Neuronal stem cell (in vitro differentiated cells): ENCODE measurements around the gene OR11H12. TPM values are rescaled to one million over a fixed set of nuclear protein-coding genes. Genes with fewer than 3 reads are reported as not detected.
"Not testable (repeated sequence)": the region's sequence is repeated elsewhere in the genome, so short reads cannot be mapped to it uniquely, and the experiment has no call there.

ENCODE experiments used
- DNase-seq: peaks from one replicate; pipeline ENCODE4 v3.0.0-alpha.2; 2013; ENCODE audit warnings: low spot score
- H2AFZ ChIP-seq: one replicate; pipeline ENCODE4 v1.6.1; 2013; ENCODE audit warnings: mild to moderate bottlenecking, low read length, inconsistent platforms
- H2AK5ac ChIP-seq: 2 replicates; pipeline ENCODE4 v1.6.1; 2013; ENCODE audit warnings: low read depth, mild to moderate bottlenecking, inconsistent platforms, low read length, moderate library complexity, mixed read lengths
- H2BK120ac ChIP-seq: 2 replicates; pipeline ENCODE4 v1.6.1; 2013; ENCODE audit warnings: low read depth, mild to moderate bottlenecking, inconsistent platforms, low read length, moderate library complexity, mixed read lengths
- H2BK12ac ChIP-seq: one replicate; pipeline ENCODE4 v1.6.1; 2013; ENCODE audit warnings: low read length, inconsistent platforms
- H2BK15ac ChIP-seq: 2 replicates; pipeline ENCODE4 v1.6.1; 2013; ENCODE audit warnings: mild to moderate bottlenecking, low read length, inconsistent platforms, mixed read lengths
- H2BK5ac ChIP-seq: one replicate; pipeline ENCODE4 v1.6.1; 2013; ENCODE audit warnings: inconsistent platforms, mild to moderate bottlenecking, low read length, moderate library complexity
- H3K14ac ChIP-seq: one replicate; pipeline ENCODE4 v1.6.1; 2013; ENCODE audit warnings: low read length, inconsistent platforms
- H3K18ac ChIP-seq: 2 replicates; pipeline ENCODE4 v1.6.1; 2013; ENCODE audit warnings: low read length, inconsistent platforms
- H3K23ac ChIP-seq: 2 replicates; pipeline ENCODE4 v1.6.1; 2013; ENCODE audit warnings: low read depth, mild to moderate bottlenecking, mixed read lengths, low read length, inconsistent platforms; ENCODE audit not compliant: poor library complexity
- H3K27ac ChIP-seq: replicated peaks from 3 replicates; pipeline ENCODE4 v1.5.1; 2013; ENCODE audit warnings: low read length, inconsistent platforms
- H3K27me3 ChIP-seq, 3 experiments: 2 replicates each; pipeline ENCODE4 v1.6.1; 2013; ENCODE audit warnings: low read length in 3 of 3, mild to moderate bottlenecking in 2 of 3, inconsistent platforms in 1 of 3, low read depth in 1 of 3, mixed read lengths in 1 of 3, moderate library complexity in 1 of 3; ENCODE audit not compliant: control insufficient read depth in 3 of 3, insufficient read depth in 3 of 3
- H3K36me3 ChIP-seq, 2 donors: replicated peaks in 1 of 2; 2 replicates each; pipeline ENCODE4 v1.6.1; 2013; ENCODE audit warnings: low read length in 2 of 2; ENCODE audit not compliant: control insufficient read depth in 2 of 2, insufficient read depth in 2 of 2
- H3K4ac ChIP-seq: 2 replicates; pipeline ENCODE4 v1.6.1; 2013; ENCODE audit warnings: inconsistent platforms, mild to moderate bottlenecking, low read length, moderate library complexity
- H3K4me1 ChIP-seq, 2 donors: 1 replicate in 1 of 2; 2 replicates in 1 of 2; pipeline ENCODE4 v1.6.1; 2013; ENCODE audit warnings: low read length in 2 of 2, low read depth in 1 of 2; ENCODE audit not compliant: control insufficient read depth in 2 of 2, insufficient read depth in 1 of 2
- H3K4me2 ChIP-seq: one replicate; pipeline ENCODE4 v1.6.1; 2013; ENCODE audit warnings: mild to moderate bottlenecking, low read length, inconsistent platforms; ENCODE audit not compliant: insufficient read depth, poor library complexity, severe bottlenecking
- H3K4me3 ChIP-seq, 2 donors: 2 replicates each; pipeline ENCODE4 v1.5.1; 2013; ENCODE audit warnings: low read length in 2 of 2, mild to moderate bottlenecking in 2 of 2, inconsistent platforms in 1 of 2, moderate library complexity in 1 of 2
- H3K79me1 ChIP-seq: one replicate; pipeline ENCODE4 v1.6.1; 2013; ENCODE audit warnings: low read depth, mild to moderate bottlenecking, inconsistent platforms, low read length, moderate library complexity
- H3K9ac ChIP-seq: one replicate; pipeline ENCODE4 v1.6.1; 2013; ENCODE audit warnings: mild to moderate bottlenecking, low read depth, low read length, inconsistent platforms; ENCODE audit not compliant: poor library complexity
- H3K9me3 ChIP-seq, 2 donors: replicated peaks in 1 of 2; 2 replicates each; pipeline versions ENCODE3 to v1.6.1; 2013; ENCODE audit warnings: low read length in 2 of 2, mild to moderate bottlenecking in 2 of 2, inconsistent platforms in 1 of 2, low read depth in 1 of 2, mixed read lengths in 1 of 2, moderate library complexity in 1 of 2; ENCODE audit not compliant: control insufficient read depth in 2 of 2, insufficient read depth in 1 of 2
- H4K8ac ChIP-seq: one replicate; pipeline ENCODE4 v1.6.1; 2013; ENCODE audit warnings: low read depth, mild to moderate bottlenecking, inconsistent platforms, low read length, moderate library complexity
- H4K91ac ChIP-seq: one replicate; pipeline ENCODE4 v1.6.1; 2013; ENCODE audit warnings: low read length, low read depth, mild to moderate bottlenecking, inconsistent platforms; ENCODE audit not compliant: poor library complexity
- WGBS, 2 donors: extraction: QIAGEN DNeasy Blood & Tissue Kit; methylation state at CpG; one replicate each; pipeline ENCODE4 v1.1.7; 2013; ENCODE audit warnings: missing lambda C conversion rate in 2 of 2, mixed read lengths in 1 of 2; ENCODE audit not compliant: insufficient read length in 2 of 2, insufficient replicate concordance in 1 of 2; ENCODE audit errors: extremely low coverage in 2 of 2; 5-methylcytosine and 5-hydroxymethylcytosine counted together
- polyA plus RNA-seq, 2 experiments: library from polyadenylated mRNA; stranded (reverse); fragments of 200-250 nt; gene quantifications; one replicate each; pipeline ENCODE4 v1.2.3, GENCODE V29; 2013

OR11H12 gene
- polyA plus RNA-seq (2013, experiment 1 of 2): not detected
- polyA plus RNA-seq (2013, experiment 2 of 2): not detected

GRCh38 chr14:18600817-18601216 is at the start of gene OR11H12:
OR11H12 (plus strand) TSS chr14:18601117; CDS start chr14:18601117, 0 bp downstream.
- H3K27me3 ChIP-seq, H3K79me1 ChIP-seq: not testable (repeated sequence)

GRCh38 chr14:18582908-18583307 is 18.0 kb upstream of the OR11H12 start:
- not testable (repeated sequence) for H4K8ac ChIP-seq, H3K4me2 ChIP-seq, H4K91ac ChIP-seq, H2BK15ac ChIP-seq, H3K23ac ChIP-seq, H3K18ac ChIP-seq, H3K79me1 ChIP-seq, H2BK120ac ChIP-seq, H3K36me3 ChIP-seq, H2AFZ ChIP-seq, H2AK5ac ChIP-seq, H2BK12ac ChIP-seq, H3K4me3 ChIP-seq, DNase-seq, H3K9ac ChIP-seq, H3K27ac ChIP-seq, H2BK5ac ChIP-seq, H3K9me3 ChIP-seq, H3K4me1 ChIP-seq, H3K27me3 ChIP-seq, H3K4ac ChIP-seq, H3K14ac ChIP-seq
- WGBS, 2 donors: no CpG with 5 or more reads among the region's 31 CpGs

More at GRCh38 chr14:18600817-18601216, at the start of gene OR11H12:
- H2BK120ac ChIP-seq, H4K91ac ChIP-seq, H2BK5ac ChIP-seq, H3K4me3 ChIP-seq, H4K8ac ChIP-seq, H3K27ac ChIP-seq, H3K14ac ChIP-seq, H2BK12ac ChIP-seq, H3K9ac ChIP-seq, H2BK15ac ChIP-seq, H3K4ac ChIP-seq, H3K23ac ChIP-seq, H3K4me1 ChIP-seq, H3K18ac ChIP-seq, H3K36me3 ChIP-seq, DNase-seq, H2AFZ ChIP-seq, H3K4me2 ChIP-seq, H2AK5ac ChIP-seq, H3K9me3 ChIP-seq: not testable (repeated sequence)
- no CpG with 5 or more reads among the region's 3 CpGs for WGBS, 2 donors

GRCh38 chr14:18626610-18627213 is 25.8 kb downstream of the OR11H12 start:
- H3K23ac ChIP-seq, H3K27me3 ChIP-seq, H3K27ac ChIP-seq, H2AFZ ChIP-seq, H3K4me3 ChIP-seq, H3K9me3 ChIP-seq, H4K8ac ChIP-seq, DNase-seq, H2AK5ac ChIP-seq, H2BK12ac ChIP-seq, H3K9ac ChIP-seq, H3K4me2 ChIP-seq, H3K18ac ChIP-seq, H3K4ac ChIP-seq, H4K91ac ChIP-seq, H2BK15ac ChIP-seq, H3K14ac ChIP-seq, H2BK5ac ChIP-seq, H2BK120ac ChIP-seq, H3K4me1 ChIP-seq, H3K79me1 ChIP-seq, H3K36me3 ChIP-seq: not testable (repeated sequence)
- WGBS, 2 donors: no CpG with 5 or more reads among the region's 32 CpGs

- H3K4me1 ChIP-seq, H2BK120ac ChIP-seq, H3K18ac ChIP-seq, H4K91ac ChIP-seq, H3K27me3 ChIP-seq, H3K4ac ChIP-seq, H2BK12ac ChIP-seq, DNase-seq, H3K4me2 ChIP-seq, H3K36me3 ChIP-seq, H2BK15ac ChIP-seq, H3K14ac ChIP-seq, H3K79me1 ChIP-seq, H3K9ac ChIP-seq, H3K9me3 ChIP-seq, H3K4me3 ChIP-seq, H2BK5ac ChIP-seq, H2AK5ac ChIP-seq, H3K27ac ChIP-seq, H4K8ac ChIP-seq, H3K23ac ChIP-seq, H2AFZ ChIP-seq: not testable (repeated sequence)
- no CpG with 5 or more reads among the region's 11 CpGs for WGBS, 2 donors
Observed at GRCh38 chr14:18636066-18636465, 35.1 kb downstream of the OR11H12 start.
